DOHH2 (cell line): ENCODE data around the gene MGAT4A.

Experiments used
- H3F3A ChIP-seq: fragments of 200-600 bp; sonication (generic), shearing (Covaris generic); 2 replicates; pipeline ENCODE4 v1.6.0; 2016; ENCODE audit warnings: antibody characterized with exemption, mild to moderate bottlenecking; ENCODE audit not compliant: control insufficient read depth, insufficient read depth
- H3K27ac ChIP-seq: fragments of 200-600 bp; sonication (generic); 2 replicates; pipeline ENCODE4 v1.5.1; 2014; ENCODE audit warnings: low read depth, mild to moderate bottlenecking, low read length, moderate library complexity
- H3K27me3 ChIP-seq: fragments of 200-600 bp; sonication (generic); 2 replicates; pipeline ENCODE4 v1.6.1; 2014; ENCODE audit warnings: mild to moderate bottlenecking, low read length, mixed read lengths; ENCODE audit not compliant: control insufficient read depth
- H3K36me3 ChIP-seq: fragments of 200-600 bp; sonication (generic); 2 replicates; pipeline ENCODE4 v1.6.1; 2014; ENCODE audit warnings: mild to moderate bottlenecking, low read length, moderate library complexity, mixed read lengths; ENCODE audit not compliant: control insufficient read depth
- H3K4me1 ChIP-seq: fragments of 200-600 bp; sonication (generic); 2 replicates; pipeline ENCODE4 v1.6.1; 2014; ENCODE audit warnings: mild to moderate bottlenecking, low read length, mixed read lengths; ENCODE audit not compliant: control insufficient read depth
- H3K4me2 ChIP-seq: fragments of 200-600 bp; sonication (generic); 2 replicates; pipeline ENCODE4 v1.6.0; 2014; ENCODE audit warnings: mild to moderate bottlenecking, low read length, moderate library complexity
- H3K4me3 ChIP-seq: fragments of 200-600 bp; sonication (generic); 2 replicates; pipeline ENCODE4 v1.5.1; 2014; ENCODE audit warnings: mild to moderate bottlenecking, low read length, mixed read lengths
- H3K79me2 ChIP-seq: fragments of 200-600 bp; sonication (generic); 2 replicates; pipeline ENCODE4 v1.6.1; 2014; ENCODE audit warnings: mild to moderate bottlenecking, low read length, mixed read lengths; ENCODE audit not compliant: control insufficient read depth
- H3K9me2 ChIP-seq: fragments of 200-600 bp; sonication (generic); replicated peaks from 2 replicates; pipeline ENCODE4 v1.6.1; 2014; ENCODE audit warnings: mild to moderate bottlenecking, low read length, mixed read lengths; ENCODE audit not compliant: control insufficient read depth
- H3K9me3 ChIP-seq: fragments of 200-600 bp; sonication (generic); 2 replicates; pipeline ENCODE4 v1.6.1; 2014; ENCODE audit warnings: antibody characterized with exemption, low read length, mixed read lengths; ENCODE audit not compliant: control insufficient read depth, insufficient read depth
- H4K20me1 ChIP-seq: fragments of 200-600 bp; sonication (generic); 2 replicates; pipeline ENCODE4 v1.6.0; 2014; ENCODE audit warnings: low read depth, mild to moderate bottlenecking, antibody characterized with exemption, low read length, moderate library complexity; ENCODE audit not compliant: control insufficient read depth, insufficient read depth
- CTCF ChIP-seq: fragments of 200-600 bp; sonication (generic); IDR thresholded peaks from one replicate; pipeline ENCODE4 v1.5.1; 2014; ENCODE audit warnings: antibody characterized with exemption, mild to moderate bottlenecking, low read depth, low read length; ENCODE audit not compliant: poor library complexity, severe bottlenecking
- EZH2phosphoT487 ChIP-seq: fragments of 200-600 bp; sonication (generic); IDR thresholded peaks from 2 replicates; pipeline ENCODE4 v1.6.1; 2017; ENCODE audit warnings: borderline replicate concordance, mild to moderate bottlenecking, antibody characterized with exemption, low read length, moderate library complexity, mixed read lengths

The MGAT4A gene

DNA sequence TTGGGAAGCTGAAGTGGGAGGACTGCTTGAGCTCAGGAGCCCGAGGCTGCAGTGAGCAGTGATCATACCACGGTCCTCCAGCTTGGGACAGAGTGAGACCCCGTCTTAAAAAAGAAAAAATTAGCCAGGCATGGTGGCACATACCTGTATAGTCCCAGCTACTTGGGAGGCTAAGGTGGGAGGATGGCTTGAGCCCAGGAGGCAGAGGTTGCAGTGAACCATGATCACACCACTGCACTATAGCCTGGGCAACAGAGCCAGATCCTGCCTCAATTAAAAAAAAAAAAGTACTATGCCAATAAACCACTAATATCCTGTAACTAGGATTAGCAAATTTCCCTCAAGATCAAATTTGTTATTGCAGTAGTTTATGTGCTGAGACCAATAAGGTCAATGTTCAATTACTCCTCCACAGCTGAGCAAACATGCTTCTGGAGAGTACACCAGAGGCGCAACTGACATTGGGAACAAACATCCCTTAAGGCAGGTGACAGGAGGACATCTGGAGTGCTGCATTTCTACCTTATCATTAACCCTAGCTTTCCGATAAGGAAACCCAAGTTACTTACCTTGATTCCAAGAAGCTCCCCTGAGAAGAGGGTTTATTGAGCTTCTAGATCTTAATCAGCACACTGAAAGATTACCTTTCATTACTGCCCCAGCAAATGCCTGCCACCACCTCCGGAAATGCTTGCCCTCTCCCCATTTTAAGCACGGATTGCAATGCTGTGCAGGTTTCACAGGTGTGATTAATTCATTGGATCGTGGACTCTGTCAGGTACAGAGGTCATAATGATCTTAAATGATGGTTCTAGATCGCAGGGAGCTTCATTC lies 26.2 kb downstream of the MGAT4A start:
- Histone ChIP-seq H3K27me3 (peaks cover 10% of the 10 kb centered on the region), H3K4me3 (no peak overlapping the region), H3K9me3 (no peaks in the 10 kb centered on the region), H3F3A (no peaks in the 10 kb centered on the region), H3K27ac (no peak overlapping the region), H4K20me1 (no peaks in the 10 kb centered on the region), H3K79me2 (no peaks in the 10 kb centered on the region), H3K4me2 (no peak overlapping the region), H3K9me2 (no peaks in the 10 kb centered on the region), H3K36me3 (no peaks in the 10 kb centered on the region), H3K4me1 (peaks cover 7% of the 10 kb centered on the region; the same call in 1 of the 2 replicates)
- TF ChIP-seq CTCF (no peak), EZH2phosphoT487 (no peak)

GRCh38 chr2:98703738-98704137 lies 27.2 kb downstream of the MGAT4A start:
- Histone ChIP-seq H3F3A (no peaks in the 10 kb centered on the region), H3K27me3 (peaks cover under 1% of the 10 kb centered on the region), H3K27ac (no peak overlapping the region), H3K9me2 (no peaks in the 10 kb centered on the region), H3K9me3 (no peaks in the 10 kb centered on the region), H3K4me3 (no peak overlapping the region), H4K20me1 (no peaks in the 10 kb centered on the region), H3K79me2 (no peaks in the 10 kb centered on the region), H3K36me3 (no peaks in the 10 kb centered on the region), H3K4me1 (peaks cover under 1% of the 10 kb centered on the region; the same call in 1 of the 2 replicates), H3K4me2 (no peak overlapping the region)
- no peak for TF ChIP-seq EZH2phosphoT487
- no peak for TF ChIP-seq CTCF

DNA sequence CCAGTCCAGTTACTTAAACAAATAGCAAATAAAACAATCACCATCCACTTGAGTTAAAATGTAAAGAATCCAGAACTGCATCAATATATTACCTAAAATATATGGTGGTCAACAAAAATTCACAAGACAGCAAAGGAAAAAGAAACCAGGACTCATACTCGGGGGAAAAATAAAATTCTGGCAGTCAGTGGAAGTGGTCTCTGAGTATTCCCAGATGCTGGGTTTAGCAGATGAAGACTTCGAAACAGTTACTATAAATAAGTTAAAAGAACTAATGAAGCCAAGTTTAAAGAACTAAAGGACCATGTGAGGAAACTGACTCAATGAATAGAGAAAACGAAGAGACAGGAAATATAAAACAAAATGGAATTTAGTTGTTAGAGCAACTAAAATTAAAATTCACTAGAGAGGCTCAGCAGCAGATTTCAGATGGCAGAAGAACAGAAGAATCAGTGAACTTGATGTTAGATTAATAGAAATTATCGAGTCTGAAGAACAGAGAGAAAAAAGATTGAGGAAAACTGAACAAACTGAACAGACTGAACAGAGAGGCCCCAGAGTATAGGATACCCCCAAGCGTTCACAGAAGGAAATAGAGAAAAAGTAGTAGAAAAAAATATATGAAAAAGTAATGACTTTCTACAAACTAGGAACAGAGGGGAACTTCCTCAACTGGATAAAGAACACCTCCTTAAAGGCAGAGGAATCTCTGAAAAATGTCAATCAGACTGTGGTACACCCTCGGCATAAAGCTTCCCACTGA lies 27.9 kb downstream of the MGAT4A start:
- no peaks in the 10 kb centered on the region for H3K79me2 ChIP-seq

More for the DNA sequence above, 27.9 kb downstream of the MGAT4A start:
- H3K9me3 ChIP-seq, result no peaks in the 10 kb centered on the region
- H3K4me2 ChIP-seq, result no peak overlapping the region
- no peak for TF ChIP-seq CTCF
- H4K20me1 ChIP-seq, result no peaks in the 10 kb centered on the region
- H3F3A ChIP-seq, result no peaks in the 10 kb centered on the region
- H3K4me3 ChIP-seq, result no peak overlapping the region
- no peaks in the 10 kb centered on the region for H3K4me1 ChIP-seq
- no peaks in the 10 kb centered on the region for H3K36me3 ChIP-seq
- no peak overlapping the region for H3K27ac ChIP-seq
- no peaks in the 10 kb centered on the region for H3K9me2 ChIP-seq
- H3K27me3 ChIP-seq, result no peaks in the 10 kb centered on the region
